KOPT-K1 (cell line): ENCODE data around the gene TUBB6.

ENCODE experiments used
- H3K27ac ChIP-seq: fragments of 200-600 bp; sonication (generic); 2 replicates; pipeline ENCODE4 v1.5.1; 2016; ENCODE audit warnings: antibody characterized with exemption, mild to moderate bottlenecking, low read depth, low read length; ENCODE audit not compliant: poor library complexity, severe bottlenecking
- H3K36me3 ChIP-seq: fragments of 200-600 bp; sonication (generic); 2 replicates; pipeline ENCODE4 v1.5.1; 2017; ENCODE audit warnings: antibody characterized with exemption, mild to moderate bottlenecking, low read length, moderate library complexity; ENCODE audit not compliant: insufficient read depth
- H3K9me3 ChIP-seq: fragments of 200-600 bp; sonication (generic); 2 replicates; pipeline ENCODE4 v1.5.1; 2017; ENCODE audit warnings: antibody characterized with exemption, low read length, mild to moderate bottlenecking; ENCODE audit not compliant: insufficient read depth, poor library complexity, severe bottlenecking

Gene TUBB6

GRCh38 chr18:12371590-12371989 lies 63.5 kb downstream of the TUBB6 start:
- peaks cover 54% of the 10 kb centered on the region for H3K36me3 ChIP-seq
- no peak overlapping the region for H3K27ac ChIP-seq
- no peaks in the 10 kb centered on the region for H3K9me3 ChIP-seq

- no peaks in the 10 kb centered on the region for H3K9me3 ChIP-seq
- H3K27ac ChIP-seq: no peak overlapping the region
- peaks cover 46% of the 10 kb centered on the region for H3K36me3 ChIP-seq
Observed at GRCh38 chr18:12372406-12372805, 64.4 kb downstream of the TUBB6 start.

GRCh38 chr18:12373116-12373770 lies 65.2 kb downstream of the TUBB6 start:
- Histone ChIP-seq H3K27ac (no peak overlapping the region), H3K36me3 (peaks cover 39% of the 10 kb centered on the region)

GRCh38 chr18:12373771-12374116 lies 65.7 kb downstream of the TUBB6 start:
- H3K9me3 ChIP-seq: no peaks in the 10 kb centered on the region
- H3K27ac ChIP-seq: no peak overlapping the region
- H3K36me3 ChIP-seq: peaks cover 34% of the 10 kb centered on the region

More at GRCh38 chr18:12373116-12373770, 65.2 kb downstream of the TUBB6 start:
- H3K9me3 ChIP-seq: no peaks in the 10 kb centered on the region

GRCh38 chr18:12374401-12374800 lies 66.4 kb downstream of the TUBB6 start:
- Histone ChIP-seq H3K27ac (no peak overlapping the region), H3K9me3 (no peaks in the 10 kb centered on the region), H3K36me3 (peaks cover 28% of the 10 kb centered on the region)
